H1 (cell line): ENCODE measurements around the gene BNIP5. TPM values are rescaled to one million over a fixed set of nuclear protein-coding genes. Genes with fewer than 3 reads are reported as not detected.

Experiments
- ATF3 ChIP-seq: IDR thresholded peaks from 2 replicates; pipeline ENCODE4 v1.6.1; 2011; ENCODE audit warnings: low read depth, mild to moderate bottlenecking, low read length; ENCODE audit not compliant: insufficient read depth
- BRCA1 ChIP-seq: IDR thresholded peaks from 2 replicates; pipeline ENCODE4 v1.6.1; 2012; ENCODE audit warnings: low read depth, low read length, improper control_type of control experiment
- POLR2A ChIP-seq, 2 experiments: IDR thresholded peaks; 1 replicate in 1 of 2; 2 replicates in 1 of 2; pipeline ENCODE4 v1.6.1; 2011; ENCODE audit warnings: low read depth in 2 of 2, low read length in 2 of 2, mild to moderate bottlenecking in 2 of 2; ENCODE audit errors: control extremely low read depth in 1 of 2
- SUZ12 ChIP-seq: fragments of 200-600 bp; sonication (generic); IDR thresholded peaks from 2 replicates; pipeline ENCODE4 v1.6.1; 2012; ENCODE audit warnings: mild to moderate bottlenecking, inconsistent platforms, low read length, moderate library complexity, mixed read lengths
- polyA plus RNA-seq, 7 experiments: library from polyadenylated mRNA; depleted of rRNA in 3 of 7; stranded (reverse) in 5 of 7; unstranded in 2 of 7; fragments of >200 nt in 5 of 7; fragments of 200-250 nt in 2 of 7; gene quantifications; 1 replicate in 5 of 7; 2 replicates in 1 of 7; 4 replicates in 1 of 7; pipeline versions ENCODE4 v1.2.1 to v1.2.3, GENCODE V29; 2011 to 2013; ENCODE audit warnings: missing spikeins in 2 of 7, mixed read lengths in 2 of 7
- total RNA-seq: library from RNA; stranded (reverse); fragmentation: NEBNext Ultra II Directional; extraction: Animal tissue kit (Norgen Biotek cat#: 25700); gene quantifications from 2 replicates; pipeline ENCODE4 v1.2.1, GENCODE V29; 2021

Gene BNIP5
- total and polyA plus RNA-seq, 2 of the 8 experiments (the other 6 are each of a cell fraction or from before 2014, with no cell fraction given): not detected

GRCh38 chr6:36305885-36306284, 30.8 kb downstream of the BNIP5 start (continued):
- no peak for TF ChIP-seq ATF3
- no peak for TF ChIP-seq SUZ12
- no peak for TF ChIP-seq POLR2A (IDR thresholded peaks at IDR 0.05; ENCODE audit: control extremely low read depth in 1 of 2, low read depth in 2 of 2, low read length in 2 of 2)
- TF ChIP-seq BRCA1: no peak
